SW 1271 (cell line): ENCODE data around the gene SOX21.
"Not testable (repeated sequence)": the region's sequence is repeated elsewhere in the genome, so short reads cannot be mapped to it uniquely, and the experiment has no call there.

Experiments used
- DNase-seq, 2 experiments: peaks; one replicate each; lab custom pipeline; 2025; lab: John Stamatoyannopoulos, UW

The SOX21 gene

GRCh38 chr13:94712287-94712811 is at the start of gene SOX21:
TSS of gene SOX21 (minus strand) at chr13:94712545. CDS start at chr13:94712049, 496 bp downstream.
- DNase-seq = no peak

- no peak for DNase-seq
Measured at GRCh38 chr13:94761407-94761806, 49.1 kb upstream of the SOX21 start.

- DNase-seq = no peak
Measured at GRCh38 chr13:94759120-94759728, 46.9 kb upstream of the SOX21 start.

- DNase-seq = no peak
Measured at GRCh38 chr13:94758436-94758960, 46.2 kb upstream of the SOX21 start.

GRCh38 chr13:94753327-94753726 is 41.0 kb upstream of the SOX21 start:
- DNase-seq = no peak

GRCh38 chr13:94749162-94749561 is 36.8 kb upstream of the SOX21 start:
- no peak for DNase-seq

GRCh38 chr13:94739235-94739634 is 26.9 kb upstream of the SOX21 start:
- DNase-seq = no peak

GRCh38 chr13:94731028-94731427 is 18.7 kb upstream of the SOX21 start:
- DNase-seq = no peak

- DNase-seq = not testable (repeated sequence)
Measured at GRCh38 chr13:94729941-94730340, 17.6 kb upstream of the SOX21 start.

- no peak for DNase-seq
Measured at GRCh38 chr13:94726425-94726824, 14.1 kb upstream of the SOX21 start.

GRCh38 chr13:94722609-94723345 is 10.4 kb upstream of the SOX21 start:
- no peak for DNase-seq

GRCh38 chr13:94718697-94719096 is 6.4 kb upstream of the SOX21 start:
- not testable (repeated sequence) for DNase-seq

GRCh38 chr13:94717916-94718315 is 5.6 kb upstream of the SOX21 start:
- DNase-seq = no peak

- no peak for DNase-seq
Measured at GRCh38 chr13:94716016-94716415, 3.7 kb upstream of the SOX21 start.

GRCh38 chr13:94713561-94714182 is 1.3 kb upstream of the SOX21 start:
- DNase-seq = no peak

- no peak for DNase-seq
Measured at GRCh38 chr13:94712812-94713560, 641 bp upstream of the SOX21 start.

- no peak for DNase-seq
Measured at GRCh38 chr13:94711561-94712286, 621 bp downstream of the SOX21 start.

GRCh38 chr13:94710881-94711560 is 1.3 kb downstream of the SOX21 start:
- no peak for DNase-seq

GRCh38 chr13:94710065-94710781 is 2.1 kb downstream of the SOX21 start:
- no peak for DNase-seq
